Endothelial cell of umbilical vein (primary cell): ENCODE measurements around the gene ENAH. TPM values are rescaled to one million over a fixed set of nuclear protein-coding genes. Genes with fewer than 3 reads are reported as not detected.

Experiments
- BruUV-seq: library from RNA; stranded (reverse); fragments of 400-500 nt; replicated peaks from 2 replicates; lab custom pipeline; 2021; lab: Mats Ljungman, UMichigan
- CTCF ChIA-PET: fragments of 300-600, 350-600 bp; sonication (Branson Sonifier 250); formaldehyde crosslinking; loops from one replicate; lab custom pipeline; 2021; ENCODE audit warnings: antibody characterized with exemption, inconsistent platforms; lab: Charles Lee
- POLR2A ChIA-PET: fragments of 300-600, 350-600 bp; sonication (Branson Sonifier 250); formaldehyde crosslinking; loops from one replicate; lab custom pipeline; 2021; ENCODE audit warnings: antibody characterized with exemption, inconsistent platforms; lab: Charles Lee
- DNase-seq: peaks from one replicate; pipeline ENCODE4 v3.0.0-alpha.2; 2011; ENCODE audit warnings: low read depth, low spot score
- FAIRE-seq: peaks from 2 replicates; lab custom pipeline; 2011; peaks lifted over from hg19 to GRCh38; lab: Jason Lieb, UNC
- H2AFZ ChIP-seq: 2 replicates; pipeline ENCODE4 v1.6.0; 2012; ENCODE audit warnings: low read depth, low read length, control low read depth, inconsistent platforms
- H3K27ac ChIP-seq: 2 replicates; pipeline ENCODE4 v1.5.1; 2011; ENCODE audit warnings: low read depth, mild to moderate bottlenecking, control low read depth, low read length, moderate library complexity; ENCODE audit not compliant: insufficient read depth
- H3K27me3 ChIP-seq, 2 experiments: 2 replicates each; pipeline versions ENCODE4 v1.6.0 to v1.6.1; 2011; ENCODE audit warnings: low read length in 2 of 2, mixed read lengths in 1 of 2; ENCODE audit not compliant: control insufficient read depth in 2 of 2, insufficient read depth in 2 of 2
- H3K36me3 ChIP-seq, 2 experiments: 2 replicates in 1 of 2; 3 replicates in 1 of 2; pipeline ENCODE4 v1.5.1; 2011; ENCODE audit warnings: low read length in 2 of 2, mild to moderate bottlenecking in 1 of 2, moderate library complexity in 1 of 2; ENCODE audit not compliant: control insufficient read depth in 2 of 2, insufficient read depth in 2 of 2; ENCODE audit errors: extremely low read depth in 1 of 2
- H3K4me1 ChIP-seq: 3 replicates; pipeline ENCODE4 v1.5.1; 2011; ENCODE audit warnings: mild to moderate bottlenecking, low read length; ENCODE audit not compliant: control insufficient read depth, insufficient read depth; ENCODE audit errors: extremely low read depth
- H3K4me2 ChIP-seq: 2 replicates; pipeline ENCODE4 v1.6.1; 2011; ENCODE audit warnings: low read length, control low read depth, mixed read lengths; ENCODE audit not compliant: insufficient read depth
- H3K4me3 ChIP-seq, 3 experiments: fragments of 200-600 bp in 1 of 3; sonication (generic), shearing (Covaris generic) in 1 of 3; replicated peaks in 1 of 3; 2 replicates each; pipeline ENCODE4 v1.5.1; 2011 to 2016; ENCODE audit warnings: control low read depth in 3 of 3, low read length in 3 of 3, mild to moderate bottlenecking in 2 of 3, inconsistent platforms in 1 of 3, low read depth in 1 of 3, moderate library complexity in 1 of 3; ENCODE audit not compliant: insufficient read depth in 1 of 3
- H3K79me2 ChIP-seq: 2 replicates; pipeline ENCODE4 v1.6.0; 2012; ENCODE audit warnings: low read length, inconsistent platforms; ENCODE audit not compliant: control insufficient read depth, insufficient read depth
- H3K9ac ChIP-seq: replicated peaks from 2 replicates; pipeline ENCODE3; 2011; ENCODE audit warnings: low read length, control low read depth; ENCODE audit not compliant: insufficient read depth; ENCODE audit errors: extremely low read depth
- H3K9me1 ChIP-seq: replicated peaks from 3 replicates; pipeline ENCODE4 v1.6.0; 2011; ENCODE audit warnings: mild to moderate bottlenecking, low read length; ENCODE audit not compliant: control insufficient read depth, insufficient read depth; ENCODE audit errors: extremely low read depth
- H3K9me3 ChIP-seq: replicated peaks from 2 replicates; pipeline ENCODE4 v1.5.1; 2012; ENCODE audit warnings: low read length, inconsistent platforms; ENCODE audit not compliant: control insufficient read depth, insufficient read depth
- H4K20me1 ChIP-seq: replicated peaks from 2 replicates; pipeline ENCODE3; 2011; ENCODE audit warnings: mild to moderate bottlenecking, low read length; ENCODE audit not compliant: control insufficient read depth, insufficient read depth; ENCODE audit errors: extremely low read depth
- CTCF ChIP-seq, 2 donors: IDR thresholded peaks; 1 replicate in 1 of 2; 2 replicates in 1 of 2; pipeline ENCODE4 v1.5.1; 2011; ENCODE audit warnings: low read length in 2 of 2, mild to moderate bottlenecking in 2 of 2, moderate library complexity in 2 of 2, control low read depth in 1 of 2, inconsistent platforms in 1 of 2, low read depth in 1 of 2; ENCODE audit not compliant: insufficient read depth in 1 of 2; ENCODE audit errors: extremely low read depth in 1 of 2
- EZH2 ChIP-seq: IDR thresholded peaks from 2 replicates; pipeline ENCODE4 v1.6.1; 2012; ENCODE audit warnings: borderline replicate concordance, low read depth, mild to moderate bottlenecking, moderate library complexity, low read length, inconsistent platforms; ENCODE audit not compliant: severe bottlenecking
- FOS ChIP-seq: IDR thresholded peaks from 2 replicates; pipeline ENCODE4 v1.6.1; 2011; ENCODE audit warnings: mild to moderate bottlenecking, low read length, moderate library complexity, borderline replicate concordance; ENCODE audit not compliant: insufficient read depth
- GATA2 ChIP-seq: IDR thresholded peaks from 2 replicates; pipeline ENCODE4 v1.7.0; 2011; ENCODE audit warnings: low read depth, mild to moderate bottlenecking, moderate library complexity, mixed read lengths, low read length; ENCODE audit not compliant: insufficient read length, insufficient read depth
- JUN ChIP-seq: IDR thresholded peaks from 2 replicates; pipeline ENCODE4 v1.6.1; 2011; ENCODE audit warnings: borderline replicate concordance, low read depth; ENCODE audit not compliant: insufficient read length, insufficient read depth
- MAX ChIP-seq: IDR thresholded peaks from 2 replicates; pipeline ENCODE4 v1.6.1; 2011; ENCODE audit not compliant: insufficient read depth, insufficient read length
- MYC ChIP-seq: IDR thresholded peaks from one replicate; pipeline ENCODE4 v1.6.1; 2011; ENCODE audit warnings: mild to moderate bottlenecking, low read depth, low read length
- POLR2A ChIP-seq: IDR thresholded peaks from 2 replicates; pipeline ENCODE4 v1.6.1; 2012; ENCODE audit warnings: low read depth, mild to moderate bottlenecking, control low read depth, low read length
- POLR2AphosphoS5 ChIP-seq: IDR thresholded peaks from 2 replicates; pipeline ENCODE4 v1.6.1; 2012; ENCODE audit warnings: low read depth, mild to moderate bottlenecking, control low read depth, low read length, moderate library complexity; ENCODE audit not compliant: insufficient read depth
- dilution Hi-C: fragments of 300-500 bp; cut with MboI; formaldehyde crosslinking; loops from one replicate; pipeline ENCODE4 v1.15.0; 2019; ENCODE audit warnings: low sequenced_read_pairs; ENCODE audit not compliant: extremely low pct_ligation_motif_present
- intact Hi-C: fragments of 100-400 bp; cut with micrococcal nuclease; formaldehyde crosslinking; loops from one replicate; pipeline ENCODE4 v1.10.0; 2022
- polyA plus RNA-seq, 4 experiments: library from polyadenylated mRNA; depleted of rRNA in 3 of 4; stranded (reverse) in 3 of 4; unstranded in 1 of 4; fragments of >200 nt; gene quantifications; 2 replicates each; pipeline versions ENCODE4 v1.2.1 to v1.2.3, GENCODE V29; 2011 to 2012; ENCODE audit warnings: missing spikeins in 1 of 4
- total RNA-seq: library from RNA; stranded (reverse); gene quantifications from 2 replicates; pipeline ENCODE4 v1.2.3, GENCODE V29; 2021

Gene ENAH
- total and polyA plus RNA-seq, 2 donors (not counting 3 experiments of a cell fraction or from before 2014, with no cell fraction given), result 19.9 to 95.6 TPM

GRCh38 chr1:225631021-225631663 is 21.8 kb downstream of the ENAH start:
- dilution Hi-C loops, result no loop called here
- H2AFZ ChIP-seq, result no peak overlapping the region
- H3K4me3 ChIP-seq, result no peak overlapping the region
- BruUV-seq, result no TSS peak
- H3K9me1 ChIP-seq, result no peaks in the 10 kb centered on the region
- intact Hi-C loops, result loop anchor here (2.0 kb wide), 1 partner anchor 18 kb away; no protein-coding TSS in a partner anchor
- no peak for FAIRE-seq
- no peak overlapping the region for H3K4me2 ChIP-seq
- no peaks in the 10 kb centered on the region for H3K36me3 ChIP-seq
- TF ChIP-seq MAX (no peak), GATA2 (no peak), FOS (no peak), EZH2 (no peak), POLR2A (no peak), MYC (no peak), JUN (no peak), POLR2AphosphoS5 (no peak), CTCF (IDR thresholded peaks at IDR 0.05; ENCODE audit: extremely low read depth in 1 of 2, insufficient read depth in 1 of 2, low read depth in 1 of 2, low read length in 2 of 2) (no peak)
- DNase-seq, result no peak
- POLR2A ChIA-PET, result no interaction called here
- H4K20me1 ChIP-seq, result peaks cover 2% of the 10 kb centered on the region
- H3K79me2 ChIP-seq, result peaks cover 33% of the 10 kb centered on the region
- H3K27ac ChIP-seq, result no peak overlapping the region
- CTCF ChIA-PET, result no interaction called here
- no peak overlapping the region for H3K9ac ChIP-seq
- no peaks in the 10 kb centered on the region for H3K9me3 ChIP-seq
- H3K27me3 ChIP-seq, result no peaks in the 10 kb centered on the region
- H3K4me1 ChIP-seq, result no peaks in the 10 kb centered on the region
